ENCODE measurements around the gene ZNF638.

DNA sequence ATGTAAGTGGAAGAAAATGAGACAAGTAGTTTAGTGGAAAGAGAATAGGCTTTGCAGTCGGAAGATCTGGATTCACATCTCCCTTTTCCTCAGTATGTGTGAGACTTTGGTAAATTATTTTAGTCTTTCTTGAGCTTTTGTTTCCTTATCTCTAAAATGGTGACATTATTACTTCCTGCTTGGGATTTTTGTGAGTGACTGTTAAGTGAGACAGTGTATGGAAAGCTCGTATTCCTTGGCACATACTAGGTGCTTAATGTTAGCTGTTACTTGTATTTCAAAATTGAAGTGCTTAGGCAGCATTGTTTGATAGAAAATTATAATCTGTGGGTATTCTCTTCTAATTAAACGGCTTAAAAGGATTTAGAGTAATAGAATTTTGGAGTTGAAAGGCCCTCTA lies 2.0 kb downstream of the ZNF638 start:
- TF ChIP-seq, protein P1, sequence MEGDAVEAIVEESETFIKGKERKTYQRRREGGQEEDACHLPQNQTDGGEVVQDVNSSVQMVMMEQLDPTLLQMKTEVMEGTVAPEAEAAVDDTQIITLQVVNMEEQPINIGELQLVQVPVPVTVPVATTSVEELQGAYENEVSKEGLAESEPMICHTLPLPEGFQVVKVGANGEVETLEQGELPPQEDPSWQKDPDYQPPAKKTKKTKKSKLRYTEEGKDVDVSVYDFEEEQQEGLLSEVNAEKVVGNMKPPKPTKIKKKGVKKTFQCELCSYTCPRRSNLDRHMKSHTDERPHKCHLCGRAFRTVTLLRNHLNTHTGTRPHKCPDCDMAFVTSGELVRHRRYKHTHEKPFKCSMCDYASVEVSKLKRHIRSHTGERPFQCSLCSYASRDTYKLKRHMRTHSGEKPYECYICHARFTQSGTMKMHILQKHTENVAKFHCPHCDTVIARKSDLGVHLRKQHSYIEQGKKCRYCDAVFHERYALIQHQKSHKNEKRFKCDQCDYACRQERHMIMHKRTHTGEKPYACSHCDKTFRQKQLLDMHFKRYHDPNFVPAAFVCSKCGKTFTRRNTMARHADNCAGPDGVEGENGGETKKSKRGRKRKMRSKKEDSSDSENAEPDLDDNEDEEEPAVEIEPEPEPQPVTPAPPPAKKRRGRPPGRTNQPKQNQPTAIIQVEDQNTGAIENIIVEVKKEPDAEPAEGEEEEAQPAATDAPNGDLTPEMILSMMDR (IDR thresholded peaks at IDR 0.05), result no peak
- TF ChIP-seq ZNF317 (CRISPR knock-in tag; IDR thresholded peaks at IDR 0.05; ENCODE audit: borderline replicate concordance, low read depth) (no peak), MXD4 (CRISPR knock-in tag; IDR thresholded peaks at IDR 0.05; ENCODE audit: borderline replicate concordance) (no peak)
